HCT116 (cell line): Measurements from ENCODE around the gene NR4A1. TPM values are rescaled to one million over a fixed set of nuclear protein-coding genes. Genes with fewer than 3 reads are reported as not detected.

Experiments
- ATAC-seq: fragments of 200-7000 bp; cut with Tn5 transposase; 2 replicates; pipeline ENCODE4 v1.9.1; 2020; ENCODE audit warnings: mild to moderate bottlenecking, moderate library complexity
- BruUV-seq: library from RNA; stranded (reverse); fragments of 400-500 nt; replicated peaks from 2 replicates; lab custom pipeline; 2021; lab: Mats Ljungman, UMichigan
- CTCF ChIA-PET: fragments of 300-600 bp; sonication (Branson Sonifier 250); formaldehyde crosslinking; loops from one replicate; lab custom pipeline; 2021; ENCODE audit warnings: antibody characterized with exemption; lab: Charles Lee
- POLR2A ChIA-PET: fragments of 300-600, 350-600 bp; sonication (Branson Sonifier 250); formaldehyde crosslinking; loops from one replicate; lab custom pipeline; 2021; ENCODE audit warnings: antibody characterized with exemption; lab: Charles Lee
- RAD21 ChIA-PET, 2 experiments: fragments of 300-600 bp; sonication (Branson Sonifier 250); formaldehyde crosslinking; loops; one replicate each; lab custom pipeline; 2023; ENCODE audit warnings: low total read pairs in 2 of 2; ENCODE audit not compliant: uncharacterized antibody in 2 of 2, unreplicated experiment in 2 of 2, low non-redundant PET in 1 of 2; lab: Charles Lee
- DNase-seq: peaks from one replicate; pipeline ENCODE4 v3.0.0-alpha.2; 2010; ENCODE audit warnings: low read depth, low spot score
- H2AFZ ChIP-seq: fragments of 200-600 bp; shearing (Covaris generic), sonication (generic); 2 replicates; pipeline ENCODE4 v1.6.1; 2017; ENCODE audit warnings: low read depth, mixed run types, mixed read lengths, antibody characterized with exemption, low read length; ENCODE audit not compliant: poor library complexity, severe bottlenecking
- H3K27ac ChIP-seq: 2 replicates; pipeline ENCODE4 v1.5.1; 2012; ENCODE audit warnings: low read depth, low read length
- H3K27me3 ChIP-seq: fragments of 200-600 bp; sonication (generic); 2 replicates; pipeline ENCODE4 v1.6.1; 2016; ENCODE audit warnings: mixed run types, low read length, mixed read lengths; ENCODE audit not compliant: insufficient read depth
- H3K36me3 ChIP-seq, 2 experiments: fragments of 200-500 bp in 1 of 2; fragments of 200-600 bp in 1 of 2; sonication (Bioruptor generic) in 1 of 2; sonication (generic) in 1 of 2; 2 replicates each; pipeline versions ENCODE4 v1.5.1 to v1.6.1; 2014 to 2016; ENCODE audit warnings: low read length in 2 of 2, inconsistent platforms in 1 of 2, mixed read lengths in 1 of 2, mixed run types in 1 of 2; ENCODE audit not compliant: insufficient read depth in 2 of 2, control insufficient read depth in 1 of 2
- H3K4me1 ChIP-seq, 2 experiments: fragments of 200-600 bp in 1 of 2; sonication (generic) in 1 of 2; 2 replicates each; pipeline versions ENCODE4 v1.5.1 to v1.6.1; 2012 to 2017; ENCODE audit warnings: low read length in 2 of 2, inconsistent platforms in 1 of 2, mild to moderate bottlenecking in 1 of 2, mixed read lengths in 1 of 2, mixed run types in 1 of 2, moderate library complexity in 1 of 2; ENCODE audit not compliant: insufficient read depth in 2 of 2, control insufficient read depth in 1 of 2
- H3K4me2 ChIP-seq: fragments of 200-600 bp; sonication (generic); 2 replicates; pipeline ENCODE4 v1.6.1; 2017; ENCODE audit warnings: mixed run types, low read length, mixed read lengths
- H3K4me3 ChIP-seq, 2 experiments: fragments of 200-600 bp in 1 of 2; sonication (generic) in 1 of 2; replicated peaks in 1 of 2; 2 replicates each; pipeline ENCODE4 v1.5.1; 2011 to 2016; ENCODE audit warnings: low read length in 2 of 2, control low read depth in 1 of 2, low read depth in 1 of 2, mild to moderate bottlenecking in 1 of 2, mixed read lengths in 1 of 2, mixed run types in 1 of 2
- H3K79me2 ChIP-seq: fragments of 200-600 bp; sonication (generic); 2 replicates; pipeline ENCODE4 v1.6.1; 2017; ENCODE audit warnings: mild to moderate bottlenecking, mixed run types, low read length, moderate library complexity, mixed read lengths; ENCODE audit not compliant: insufficient read depth
- H3K9ac ChIP-seq: fragments of 200-600 bp; sonication (generic); 2 replicates; pipeline ENCODE4 v1.6.1; 2016; ENCODE audit warnings: low read length, mixed read lengths
- H3K9me2 ChIP-seq: fragments of 200-600 bp; sonication (generic), shearing (Covaris generic); 2 replicates; pipeline ENCODE4 v1.6.1; 2017; ENCODE audit warnings: mixed run types, mild to moderate bottlenecking, moderate library complexity; ENCODE audit not compliant: insufficient read depth
- H3K9me3 ChIP-seq, 2 experiments: fragments of 200-500 bp in 1 of 2; fragments of 200-600 bp in 1 of 2; sonication (Bioruptor generic) in 1 of 2; sonication (generic) in 1 of 2; 2 replicates each; pipeline ENCODE4 v1.6.1; 2014 to 2017; ENCODE audit warnings: low read length in 2 of 2, mixed read lengths in 2 of 2, inconsistent platforms in 1 of 2, low read depth in 1 of 2, mild to moderate bottlenecking in 1 of 2, mixed run types in 1 of 2, moderate library complexity in 1 of 2; ENCODE audit not compliant: control insufficient read depth in 1 of 2, insufficient read depth in 1 of 2
- H4K20me1 ChIP-seq: fragments of 200-600 bp; sonication (generic), shearing (Covaris generic); 2 replicates; pipeline ENCODE4 v1.6.1; 2017; ENCODE audit warnings: mixed run types, mild to moderate bottlenecking, moderate library complexity; ENCODE audit not compliant: insufficient read depth
- ATF3 ChIP-seq: IDR thresholded peaks from 2 replicates; pipeline ENCODE4 v1.6.1; 2012
- CBX3 ChIP-seq: IDR thresholded peaks from 2 replicates; pipeline ENCODE4 v1.6.1; 2012; ENCODE audit warnings: low read depth
- CTCF ChIP-seq, 3 experiments: fragments of 200-600 bp in 1 of 3; sonication (generic) in 1 of 3; IDR thresholded peaks in 2 of 3; conservative IDR thresholded peaks in 1 of 3; 2 replicates each; pipeline ENCODE4 v1.5.1; 2012 to 2017; ENCODE audit warnings: low read depth in 2 of 3, low read length in 2 of 3, antibody characterized with exemption in 1 of 3, borderline replicate concordance in 1 of 3, control low read depth in 1 of 3, mild to moderate bottlenecking in 1 of 3, mixed read lengths in 1 of 3, mixed run types in 1 of 3, moderate library complexity in 1 of 3; ENCODE audit not compliant: insufficient read depth in 1 of 3
- EGR1 ChIP-seq: IDR thresholded peaks from 2 replicates; pipeline ENCODE4 v1.6.1; 2012; ENCODE audit warnings: low read depth
- ELF1 ChIP-seq: IDR thresholded peaks from 2 replicates; pipeline ENCODE4 v1.6.1; 2012; ENCODE audit warnings: low read depth, borderline replicate concordance
- FOSL1 ChIP-seq: IDR thresholded peaks from 2 replicates; pipeline ENCODE4 v1.6.1; 2012; ENCODE audit warnings: low read depth
- MAX ChIP-seq: IDR thresholded peaks from 2 replicates; pipeline ENCODE4 v1.6.1; 2012
- REST ChIP-seq: IDR thresholded peaks from 2 replicates; pipeline ENCODE4 v1.6.1; 2012; ENCODE audit warnings: low read depth
- SRF ChIP-seq: IDR thresholded peaks from 2 replicates; pipeline ENCODE4 v1.6.1; 2012; ENCODE audit warnings: low read depth
- TCF7L2 ChIP-seq: IDR thresholded peaks from 2 replicates; pipeline ENCODE4 v1.7.0; 2011; ENCODE audit warnings: borderline replicate concordance, inconsistent platforms; ENCODE audit not compliant: insufficient read depth, insufficient read length; ENCODE audit errors: extremely low read depth
- YY1 ChIP-seq: IDR thresholded peaks from 2 replicates; pipeline ENCODE4 v1.6.1; 2011; ENCODE audit warnings: low read length, low read depth, moderate library complexity, mild to moderate bottlenecking; ENCODE audit not compliant: insufficient replicate concordance; ENCODE audit errors: extremely low read depth
- ZBTB33 ChIP-seq: IDR thresholded peaks from 2 replicates; pipeline ENCODE4 v1.6.1; 2011; ENCODE audit warnings: mild to moderate bottlenecking, low read length, moderate library complexity; ENCODE audit not compliant: insufficient replicate concordance; ENCODE audit errors: extremely low read depth
- ZFX ChIP-seq: fragments of 450-650 bp; IDR thresholded peaks from 2 replicates; pipeline ENCODE4 v1.6.1; 2017
- ZNF274 ChIP-seq: fragments of 200-500 bp; sonication (Bioruptor generic); IDR thresholded peaks from 2 replicates; pipeline ENCODE4 v1.6.1; 2014; ENCODE audit warnings: mild to moderate bottlenecking, low read depth, low read length, inconsistent platforms
- intact Hi-C: fragments of 100-400 bp; cut with micrococcal nuclease; formaldehyde crosslinking; loops from 2 replicates; pipeline ENCODE4 v1.10.0; 2022
- total RNA-seq: library from RNA; stranded (reverse); gene quantifications from one replicate; pipeline ENCODE4 v1.2.1, GENCODE V29; 2021; ENCODE audit not compliant: unreplicated experiment

The NR4A1 gene
- total RNA-seq, 1 experiment from 2014 or later = 35.3 TPM

- CTCF ChIA-PET = no interaction called here
- ATAC-seq (no peak), DNase-seq (no peak)
These were observed 42.1 kb downstream of the NR4A1 start for GRCh38 chr12:52093346-52093745.

More at GRCh38 chr12:52093346-52093745, 42.1 kb downstream of the NR4A1 start:
- no peak overlapping the region for H3K4me3 ChIP-seq
- H3K79me2 ChIP-seq = no peaks in the 10 kb centered on the region
- no peaks in the 10 kb centered on the region for H3K9me3 ChIP-seq
- peaks cover 7 to 10% of the 10 kb centered on the region in 2 experiments for H3K4me1 ChIP-seq
- no peak overlapping the region for H2AFZ ChIP-seq
- no peaks in the 10 kb centered on the region for H4K20me1 ChIP-seq
- ChIA-PET RAD21 (no interaction called here), POLR2A (no interaction called here)
- H3K4me2 ChIP-seq = no peak overlapping the region
- H3K27me3 ChIP-seq = peaks cover 27% of the 10 kb centered on the region
- H3K27ac ChIP-seq = no peak overlapping the region
- H3K9me2 ChIP-seq = no peaks in the 10 kb centered on the region
- no peaks in the 10 kb centered on the region for H3K36me3 ChIP-seq
- TF ChIP-seq EGR1 (no peak), ZNF274 (no peak), TCF7L2 (no peak), ELF1 (no peak), ZFX (no peak), REST (no peak), FOSL1 (no peak), MAX (no peak), CTCF (IDR thresholded peaks at IDR 0.05 in 2 of 3, conservative IDR thresholded peaks at IDR 0.05 in 1 of 3; ENCODE audit: borderline replicate concordance in 1 of 3, insufficient read depth in 1 of 3, low read depth in 2 of 3, low read length in 2 of 3) (no peak), ATF3 (no peak), YY1 (no peak), ZBTB33 (no peak), CBX3 (no peak), SRF (no peak)
- TF ChIP-seq, all 23 proteins: peak for 0
- intact Hi-C loops = no loop called here
- BruUV-seq = no TSS peak
- no peak overlapping the region for H3K9ac ChIP-seq
